Lung (tissue), 12 donors: Measurements from ENCODE around the gene ABLIM2. TPM values are rescaled to one million over a fixed set of nuclear protein-coding genes. Genes with fewer than 3 reads are reported as not detected.
A peak's percentile ranks its signal among the peaks of the same experiment; 100 is the strongest.

Experiments used
- ATAC-seq: fragments of 200-7000 bp; cut with Tn5 transposase; one replicate; pipeline ENCODE4 v1.9.1; 2020; ENCODE audit warnings: moderate number of reproducible peaks; ENCODE audit not compliant: insufficient read depth, low FRiP score
- DNase-seq, 3 donors: peaks; one replicate each; pipeline ENCODE4 v3.0.0-alpha.2; 2013 to 2017
- H3K27ac ChIP-seq, 2 donors: one replicate each; pipeline ENCODE4 v1.5.1; 2013; ENCODE audit warnings: mild to moderate bottlenecking in 2 of 2, moderate library complexity in 2 of 2, control low read depth in 1 of 2, inconsistent platforms in 1 of 2, low read depth in 1 of 2, low read length in 1 of 2
- H3K27me3 ChIP-seq, 3 donors: one replicate each; pipeline ENCODE4 v1.5.1; 2013; ENCODE audit warnings: low read length in 2 of 3; ENCODE audit not compliant: control insufficient read depth in 3 of 3, insufficient read depth in 3 of 3
- H3K36me3 ChIP-seq, 4 donors: one replicate each; pipeline ENCODE4 v1.5.1; 2013; ENCODE audit warnings: low read length in 4 of 4, mild to moderate bottlenecking in 1 of 4, moderate library complexity in 1 of 4; ENCODE audit not compliant: control insufficient read depth in 4 of 4, insufficient read depth in 4 of 4
- H3K4me1 ChIP-seq, 5 donors: one replicate each; pipeline ENCODE4 v1.5.1; 2013; ENCODE audit warnings: low read length in 5 of 5, mild to moderate bottlenecking in 2 of 5, moderate library complexity in 1 of 5; ENCODE audit not compliant: control insufficient read depth in 5 of 5, insufficient read depth in 5 of 5
- H3K4me3 ChIP-seq: one replicate; pipeline ENCODE4 v1.5.1; 2013; ENCODE audit warnings: mild to moderate bottlenecking, control low read depth, moderate library complexity
- H3K9ac ChIP-seq, 2 donors: one replicate each; pipeline ENCODE4 v1.5.1; 2013; ENCODE audit warnings: low read length in 2 of 2, control low read depth in 1 of 2; ENCODE audit not compliant: insufficient read depth in 1 of 2
- H3K9me3 ChIP-seq, 4 donors: one replicate each; pipeline ENCODE4 v1.5.1; 2013; ENCODE audit warnings: low read length in 3 of 4, mild to moderate bottlenecking in 1 of 4, moderate library complexity in 1 of 4; ENCODE audit not compliant: control insufficient read depth in 4 of 4, insufficient read depth in 3 of 4
- WGBS, 2 donors: extraction: QIAGEN DNeasy Blood & Tissue Kit; methylation state at CpG; one replicate each; pipeline ENCODE4 v1.1.7; 2013; 5-methylcytosine and 5-hydroxymethylcytosine counted together
- polyA plus RNA-seq, 2 donors: library from polyadenylated mRNA; stranded (reverse); fragments of 200-250 nt; gene quantifications; one replicate each; pipeline ENCODE4 v1.2.1, GENCODE V29; 2013
- total RNA-seq, 2 donors: library from RNA; depleted of rRNA in 1 of 2; stranded (reverse); fragments of >200 nt in 1 of 2; gene quantifications; one replicate each; pipeline ENCODE4 v1.2.1, GENCODE V29; 2014 to 2021
- TF ChIP-seq, protein P1 (sequence below): IDR thresholded peaks from 2 replicates; pipeline ENCODE4 v1.5.1; 2012; ENCODE audit warnings: mild to moderate bottlenecking; ENCODE audit errors: control extremely low read depth, extremely low read depth
- donor health status: control.
- donor health status: control.
- donor health status: Bipolar disorder and iron deficiency.
- donor health status: healthy.
- donor health status: DM: yes; HTN: yes; CAD: no.

ABLIM2 gene
- total and polyA plus RNA-seq, 4 donors = 1.7 to 10.9 (median 5.2) TPM

DNA sequence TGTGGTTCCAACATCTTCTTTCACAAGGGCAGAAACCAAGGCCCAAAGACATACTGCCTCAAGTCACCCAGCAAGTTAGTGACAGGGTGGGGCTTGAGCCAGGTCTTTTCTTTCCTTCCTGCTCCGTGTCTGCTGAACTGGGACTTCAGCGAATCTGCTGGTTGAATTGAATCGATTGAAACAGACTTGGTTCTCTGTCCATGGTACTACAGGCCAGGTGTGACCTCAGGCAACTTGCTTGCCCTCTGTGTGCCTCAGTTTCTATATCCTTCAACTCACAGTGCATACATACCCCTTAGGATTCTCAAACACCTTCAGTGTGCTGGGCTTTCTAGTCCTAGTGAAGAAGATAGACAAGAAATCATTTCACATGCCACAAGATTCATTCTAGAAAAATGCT lies 2.0 kb upstream of the ABLIM2 start:
- Histone ChIP-seq H3K4me1 (peaks cover 0 to 19% (median 0%) of the 10 kb centered on the region in 5 donors), H3K9ac (no peak overlapping the region), H3K27me3 (peaks cover 0 to 19% (median 10%) of the 10 kb centered on the region in 3 donors), H3K27ac (no peak overlapping the region), H3K4me3 (no peak overlapping the region), H3K9me3 (no peaks in the 10 kb centered on the region), H3K36me3 (no peaks in the 10 kb centered on the region)
- DNase-seq = no peak
- no peak for ATAC-seq
- TF ChIP-seq, protein P1, sequence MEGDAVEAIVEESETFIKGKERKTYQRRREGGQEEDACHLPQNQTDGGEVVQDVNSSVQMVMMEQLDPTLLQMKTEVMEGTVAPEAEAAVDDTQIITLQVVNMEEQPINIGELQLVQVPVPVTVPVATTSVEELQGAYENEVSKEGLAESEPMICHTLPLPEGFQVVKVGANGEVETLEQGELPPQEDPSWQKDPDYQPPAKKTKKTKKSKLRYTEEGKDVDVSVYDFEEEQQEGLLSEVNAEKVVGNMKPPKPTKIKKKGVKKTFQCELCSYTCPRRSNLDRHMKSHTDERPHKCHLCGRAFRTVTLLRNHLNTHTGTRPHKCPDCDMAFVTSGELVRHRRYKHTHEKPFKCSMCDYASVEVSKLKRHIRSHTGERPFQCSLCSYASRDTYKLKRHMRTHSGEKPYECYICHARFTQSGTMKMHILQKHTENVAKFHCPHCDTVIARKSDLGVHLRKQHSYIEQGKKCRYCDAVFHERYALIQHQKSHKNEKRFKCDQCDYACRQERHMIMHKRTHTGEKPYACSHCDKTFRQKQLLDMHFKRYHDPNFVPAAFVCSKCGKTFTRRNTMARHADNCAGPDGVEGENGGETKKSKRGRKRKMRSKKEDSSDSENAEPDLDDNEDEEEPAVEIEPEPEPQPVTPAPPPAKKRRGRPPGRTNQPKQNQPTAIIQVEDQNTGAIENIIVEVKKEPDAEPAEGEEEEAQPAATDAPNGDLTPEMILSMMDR = no peak
- WGBS, 2 donors = 70 to 74% methylated on average over 2 to 3 of the region's 3 CpGs

GRCh38 chr4:8160233-8160560 lies 1.6 kb upstream of the ABLIM2 start:
- TF ChIP-seq, protein P1 = no peak
- Histone ChIP-seq H3K9ac (no peak overlapping the region), H3K36me3 (no peaks in the 10 kb centered on the region), H3K4me1 (peaks cover 0 to 19% (median 0%) of the 10 kb centered on the region in 5 donors), H3K27me3 (peaks cover 0 to 19% (median 10%) of the 10 kb centered on the region in 3 donors), H3K9me3 (no peaks in the 10 kb centered on the region), H3K4me3 (no peak overlapping the region), H3K27ac (no peak overlapping the region)
- ATAC-seq (no peak), DNase-seq (no peak)
- 90 to 100% methylated on average over 4 of the region's 4 CpGs for WGBS, 2 donors

DNA sequence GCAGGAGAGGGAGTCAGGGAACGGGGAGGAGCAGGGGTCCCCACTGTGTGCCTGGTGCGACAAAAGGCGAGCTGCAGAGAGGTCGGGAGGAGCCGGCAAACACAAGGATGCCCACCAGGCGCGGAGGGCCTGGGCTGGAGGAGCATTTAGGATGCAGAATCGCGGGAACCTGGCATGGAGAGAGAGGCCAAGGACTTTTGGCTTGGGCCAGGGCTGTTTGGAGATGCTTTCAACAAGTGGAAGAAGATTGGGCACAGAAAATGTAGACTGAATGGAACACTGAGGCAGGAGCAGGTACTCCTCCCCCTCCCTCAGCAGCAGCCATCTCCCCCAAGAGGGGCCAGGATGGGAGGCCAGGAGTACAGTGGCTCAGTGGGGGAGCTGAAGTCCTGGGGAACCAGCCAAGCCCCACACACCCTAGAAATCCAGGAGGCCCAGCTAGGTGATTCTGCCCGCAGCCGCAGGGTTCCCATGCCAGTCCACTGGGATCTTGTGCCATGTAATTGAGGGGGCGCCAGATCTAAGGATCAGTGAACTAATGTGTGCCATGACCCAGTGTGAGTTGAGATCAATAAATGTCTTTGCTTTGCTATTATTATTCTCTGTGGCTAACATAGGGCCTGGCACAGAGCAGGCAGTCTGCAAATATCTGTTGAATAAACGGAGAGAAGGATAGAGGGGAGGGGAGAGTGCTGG lies 1.1 kb upstream of the ABLIM2 start:
- Histone ChIP-seq H3K9me3 (no peaks in the 10 kb centered on the region), H3K27me3 (peaks cover 0 to 19% (median 10%) of the 10 kb centered on the region in 3 donors), H3K4me3 (peak overlapping the region; percentile 70), H3K9ac (no peak overlapping the region), H3K36me3 (no peaks in the 10 kb centered on the region), H3K27ac (no peak overlapping the region), H3K4me1 (peaks cover 0 to 19% (median 0%) of the 10 kb centered on the region in 5 donors)
- ATAC-seq (no peak), DNase-seq (peak in 1 of 3 donors; percentile 25)
- WGBS, 2 donors = 30 to 37% methylated on average over 13 of the region's 13 CpGs
- TF ChIP-seq, protein P1 = no peak
